NCI-H1417 (cell line): ENCODE measurements around the gene FBN3.

ENCODE experiments used
- DNase-seq, 3 experiments: peaks; one replicate each; lab custom pipeline; 2025; lab: John Stamatoyannopoulos, UW

The FBN3 gene

GRCh38 chr19:8089664-8090601 lies 59.5 kb downstream of the FBN3 start:
- DNase-seq: no peak

- no peak for DNase-seq
These were observed 60.4 kb downstream of the FBN3 start for GRCh38 chr19:8088752-8089663.

- no peak for DNase-seq
These were observed 61.5 kb downstream of the FBN3 start for GRCh38 chr19:8087876-8088275.

GRCh38 chr19:8086849-8087248 lies 62.5 kb downstream of the FBN3 start:
- no peak for DNase-seq

- DNase-seq: peak in 2 of 3 experiments; percentile 58 to 76
These were observed 63.6 kb downstream of the FBN3 start for GRCh38 chr19:8085598-8086408.

- DNase-seq: no peak
These were observed 65.2 kb downstream of the FBN3 start for GRCh38 chr19:8084152-8084551.

- no peak for DNase-seq
These were observed 66.3 kb downstream of the FBN3 start for GRCh38 chr19:8083141-8083540.

- no peak for DNase-seq
These were observed 67.5 kb downstream of the FBN3 start for GRCh38 chr19:8081569-8082550.

GRCh38 chr19:8080832-8081231 lies 68.6 kb downstream of the FBN3 start:
- no peak for DNase-seq

- DNase-seq: no peak
These were observed 69.4 kb downstream of the FBN3 start for GRCh38 chr19:8079988-8080387.

- no peak for DNase-seq
These were observed 74.0 kb downstream of the FBN3 start for GRCh38 chr19:8075158-8076074.

GRCh38 chr19:8074501-8074900 lies 74.9 kb downstream of the FBN3 start:
- no peak for DNase-seq

- no peak for DNase-seq
These were observed 77.5 kb downstream of the FBN3 start for GRCh38 chr19:8071912-8072311.

GRCh38 chr19:8069096-8069973 lies 80.1 kb downstream of the FBN3 start:
- peak in 1 of 3 experiments; percentile 3 for DNase-seq

- DNase-seq: no peak
These were observed 83.5 kb downstream of the FBN3 start for GRCh38 chr19:8065875-8066261.

- no peak for DNase-seq
These were observed 84.2 kb downstream of the FBN3 start for GRCh38 chr19:8064911-8065874.

- DNase-seq: no peak
These were observed 91.7 kb downstream of the FBN3 start for GRCh38 chr19:8057545-8058270.
